ENCODE results near the gene DVL1. TPM values are rescaled to one million over a fixed set of nuclear protein-coding genes. Genes with fewer than 3 reads are reported as not detected.
A peak's percentile ranks its signal among the peaks of the same experiment; 100 is the strongest.

Gene DVL1
- total and polyA plus RNA-seq, 9 of the 15 experiments (the other 6 are each of a cell fraction or from before 2014, with no cell fraction given): 0.62 to 135 (median 24.3) TPM

DNA sequence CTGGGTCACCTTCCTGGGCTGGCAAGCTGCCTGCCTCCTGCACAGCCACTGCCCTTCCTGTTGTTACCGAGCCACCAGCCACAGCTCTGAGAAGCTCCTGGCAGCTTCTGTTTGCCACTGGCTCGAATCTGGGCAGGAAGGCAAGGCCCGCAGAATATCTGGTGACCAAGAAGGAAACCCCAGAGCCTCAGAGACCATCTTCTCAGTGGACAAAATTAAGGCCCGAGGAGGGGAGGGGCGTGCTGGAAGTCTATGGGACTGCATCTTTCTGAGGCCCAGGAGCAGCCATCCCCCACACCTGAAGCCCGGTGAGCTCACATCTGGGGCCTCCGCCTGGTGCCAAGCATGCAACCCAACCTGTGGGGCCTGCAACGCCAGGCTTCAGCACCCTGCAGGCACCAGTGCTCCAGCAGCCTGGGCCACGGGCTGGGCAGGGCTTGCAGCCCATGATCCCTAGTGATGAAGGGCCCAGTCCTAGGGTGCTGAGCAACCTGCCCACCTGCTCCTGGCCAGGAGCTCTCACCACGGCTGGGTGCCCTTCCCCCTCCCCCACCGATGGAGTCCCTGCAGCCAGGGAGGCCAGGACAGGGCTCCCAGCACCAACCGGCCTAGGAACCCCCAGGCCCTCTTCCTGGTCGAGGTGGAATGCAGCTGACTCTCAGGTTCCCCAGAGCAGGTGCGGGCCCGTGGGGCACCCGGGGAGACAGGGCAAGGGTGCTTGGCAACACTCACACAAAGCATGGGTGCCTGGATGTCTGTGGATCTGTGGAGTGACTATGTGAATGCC lies 23.7 kb downstream of the DVL1 start (continued):
- TF ChIP-seq PCBP1 (IDR thresholded peaks at IDR 0.05; ENCODE audit: low read depth, low read length, poor library complexity, severe bottlenecking) (no peak), RBM15 (IDR thresholded peaks at IDR 0.05; ENCODE audit: insufficient read depth, low read length) (no peak), CEBPG (CRISPR knock-in tag; IDR thresholded peaks at IDR 0.05) (0 out of 2 replicates have a peak, but pooled peaks have one; percentile 5), CEBPG (tag; conservative IDR thresholded peaks at IDR 0.05 in 1 of 2, IDR thresholded peaks at IDR 0.05 in 1 of 2) (no peak), POLR2B (IDR thresholded peaks at IDR 0.05; ENCODE audit: low read depth, partially characterized antibody) (no peak), HDAC2 (IDR thresholded peaks at IDR 0.05) (no peak), CREBBP (IDR thresholded peaks at IDR 0.05; ENCODE audit: low read depth, low read length) (no peak), ZNF146 (CRISPR knock-in tag; IDR thresholded peaks at IDR 0.05; ENCODE audit: unreplicated experiment) (no peak), BACH1 (tag; IDR thresholded peaks at IDR 0.05) (no peak), MCM7 (IDR thresholded peaks at IDR 0.05) (no peak), ZNF197 (CRISPR knock-in tag; IDR thresholded peaks at IDR 0.05; ENCODE audit: low read depth) (no peak), SREBF2 (CRISPR knock-in tag; IDR thresholded peaks at IDR 0.05) (no peak), FOXP1 (CRISPR knock-in tag; IDR thresholded peaks at IDR 0.05) (0 out of 2 replicates have a peak, but pooled peaks have one; percentile 62), THRAP3 (IDR thresholded peaks at IDR 0.05; ENCODE audit: borderline replicate concordance) (no peak)
- TF ChIP-seq, protein P1, sequence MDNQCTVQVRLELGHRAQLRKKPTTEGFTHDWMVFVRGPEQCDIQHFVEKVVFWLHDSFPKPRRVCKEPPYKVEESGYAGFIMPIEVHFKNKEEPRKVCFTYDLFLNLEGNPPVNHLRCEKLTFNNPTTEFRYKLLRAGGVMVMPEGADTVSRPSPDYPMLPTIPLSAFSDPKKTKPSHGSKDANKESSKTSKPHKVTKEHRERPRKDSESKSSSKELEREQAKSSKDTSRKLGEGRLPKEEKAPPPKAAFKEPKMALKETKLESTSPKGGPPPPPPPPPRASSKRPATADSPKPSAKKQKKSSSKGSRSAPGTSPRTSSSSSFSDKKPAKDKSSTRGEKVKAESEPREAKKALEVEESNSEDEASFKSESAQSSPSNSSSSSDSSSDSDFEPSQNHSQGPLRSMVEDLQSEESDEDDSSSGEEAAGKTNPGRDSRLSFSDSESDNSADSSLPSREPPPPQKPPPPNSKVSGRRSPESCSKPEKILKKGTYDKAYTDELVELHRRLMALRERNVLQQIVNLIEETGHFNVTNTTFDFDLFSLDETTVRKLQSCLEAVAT (IDR thresholded peaks at IDR 0.05): no peak
- TF ChIP-seq, protein P2, sequence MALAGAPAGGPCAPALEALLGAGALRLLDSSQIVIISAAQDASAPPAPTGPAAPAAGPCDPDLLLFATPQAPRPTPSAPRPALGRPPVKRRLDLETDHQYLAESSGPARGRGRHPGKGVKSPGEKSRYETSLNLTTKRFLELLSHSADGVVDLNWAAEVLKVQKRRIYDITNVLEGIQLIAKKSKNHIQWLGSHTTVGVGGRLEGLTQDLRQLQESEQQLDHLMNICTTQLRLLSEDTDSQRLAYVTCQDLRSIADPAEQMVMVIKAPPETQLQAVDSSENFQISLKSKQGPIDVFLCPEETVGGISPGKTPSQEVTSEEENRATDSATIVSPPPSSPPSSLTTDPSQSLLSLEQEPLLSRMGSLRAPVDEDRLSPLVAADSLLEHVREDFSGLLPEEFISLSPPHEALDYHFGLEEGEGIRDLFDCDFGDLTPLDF (CRISPR knock-in tag; IDR thresholded peaks at IDR 0.05): no peak
- TF ChIP-seq, protein P3, sequence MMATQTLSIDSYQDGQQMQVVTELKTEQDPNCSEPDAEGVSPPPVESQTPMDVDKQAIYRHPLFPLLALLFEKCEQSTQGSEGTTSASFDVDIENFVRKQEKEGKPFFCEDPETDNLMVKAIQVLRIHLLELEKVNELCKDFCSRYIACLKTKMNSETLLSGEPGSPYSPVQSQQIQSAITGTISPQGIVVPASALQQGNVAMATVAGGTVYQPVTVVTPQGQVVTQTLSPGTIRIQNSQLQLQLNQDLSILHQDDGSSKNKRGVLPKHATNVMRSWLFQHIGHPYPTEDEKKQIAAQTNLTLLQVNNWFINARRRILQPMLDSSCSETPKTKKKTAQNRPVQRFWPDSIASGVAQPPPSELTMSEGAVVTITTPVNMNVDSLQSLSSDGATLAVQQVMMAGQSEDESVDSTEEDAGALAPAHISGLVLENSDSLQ (IDR thresholded peaks at IDR 0.05): no peak
- TF ChIP-seq, protein P4, sequence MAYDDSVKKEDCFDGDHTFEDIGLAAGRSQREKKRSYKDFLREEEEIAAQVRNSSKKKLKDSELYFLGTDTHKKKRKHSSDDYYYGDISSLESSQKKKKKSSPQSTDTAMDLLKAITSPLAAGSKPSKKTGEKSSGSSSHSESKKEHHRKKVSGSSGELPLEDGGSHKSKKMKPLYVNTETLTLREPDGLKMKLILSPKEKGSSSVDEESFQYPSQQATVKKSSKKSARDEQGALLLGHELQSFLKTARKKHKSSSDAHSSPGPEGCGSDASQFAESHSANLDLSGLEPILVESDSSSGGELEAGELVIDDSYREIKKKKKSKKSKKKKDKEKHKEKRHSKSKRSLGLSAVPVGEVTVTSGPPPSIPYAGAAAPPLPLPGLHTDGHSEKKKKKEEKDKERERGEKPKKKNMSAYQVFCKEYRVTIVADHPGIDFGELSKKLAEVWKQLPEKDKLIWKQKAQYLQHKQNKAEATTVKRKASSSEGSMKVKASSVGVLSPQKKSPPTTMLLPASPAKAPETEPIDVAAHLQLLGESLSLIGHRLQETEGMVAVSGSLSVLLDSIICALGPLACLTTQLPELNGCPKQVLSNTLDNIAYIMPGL (CRISPR knock-in tag; IDR thresholded peaks at IDR 0.05): peak; percentile 12; the same call in 1 of the 2 replicates
